COR-L47 (cell line): ENCODE data around the gene SFI1.
"Not testable (repeated sequence)": the region's sequence is repeated elsewhere in the genome, so short reads cannot be mapped to it uniquely, and the experiment has no call there.

Experiments used
- DNase-seq: peaks from one replicate; lab custom pipeline; 2025; lab: John Stamatoyannopoulos, UW

Gene SFI1, protein sequence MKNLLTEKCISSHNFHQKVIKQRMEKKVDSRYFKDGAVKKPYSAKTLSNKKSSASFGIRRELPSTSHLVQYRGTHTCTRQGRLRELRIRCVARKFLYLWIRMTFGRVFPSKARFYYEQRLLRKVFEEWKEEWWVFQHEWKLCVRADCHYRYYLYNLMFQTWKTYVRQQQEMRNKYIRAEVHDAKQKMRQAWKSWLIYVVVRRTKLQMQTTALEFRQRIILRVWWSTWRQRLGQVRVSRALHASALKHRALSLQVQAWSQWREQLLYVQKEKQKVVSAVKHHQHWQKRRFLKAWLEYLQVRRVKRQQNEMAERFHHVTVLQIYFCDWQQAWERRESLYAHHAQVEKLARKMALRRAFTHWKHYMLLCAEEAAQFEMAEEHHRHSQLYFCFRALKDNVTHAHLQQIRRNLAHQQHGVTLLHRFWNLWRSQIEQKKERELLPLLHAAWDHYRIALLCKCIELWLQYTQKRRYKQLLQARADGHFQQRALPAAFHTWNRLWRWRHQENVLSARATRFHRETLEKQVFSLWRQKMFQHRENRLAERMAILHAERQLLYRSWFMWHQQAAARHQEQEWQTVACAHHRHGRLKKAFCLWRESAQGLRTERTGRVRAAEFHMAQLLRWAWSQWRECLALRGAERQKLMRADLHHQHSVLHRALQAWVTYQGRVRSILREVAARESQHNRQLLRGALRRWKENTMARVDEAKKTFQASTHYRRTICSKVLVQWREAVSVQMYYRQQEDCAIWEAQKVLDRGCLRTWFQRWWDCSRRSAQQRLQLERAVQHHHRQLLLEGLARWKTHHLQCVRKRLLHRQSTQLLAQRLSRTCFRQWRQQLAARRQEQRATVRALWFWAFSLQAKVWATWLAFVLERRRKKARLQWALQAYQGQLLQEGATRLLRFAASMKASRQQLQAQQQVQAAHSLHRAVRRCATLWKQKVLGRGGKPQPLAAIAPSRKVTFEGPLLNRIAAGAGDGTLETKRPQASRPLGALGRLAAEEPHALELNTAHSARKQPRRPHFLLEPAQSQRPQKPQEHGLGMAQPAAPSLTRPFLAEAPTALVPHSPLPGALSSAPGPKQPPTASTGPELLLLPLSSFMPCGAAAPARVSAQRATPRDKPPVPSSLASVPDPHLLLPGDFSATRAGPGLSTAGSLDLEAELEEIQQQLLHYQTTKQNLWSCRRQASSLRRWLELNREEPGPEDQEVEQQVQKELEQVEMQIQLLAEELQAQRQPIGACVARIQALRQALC

DNA sequence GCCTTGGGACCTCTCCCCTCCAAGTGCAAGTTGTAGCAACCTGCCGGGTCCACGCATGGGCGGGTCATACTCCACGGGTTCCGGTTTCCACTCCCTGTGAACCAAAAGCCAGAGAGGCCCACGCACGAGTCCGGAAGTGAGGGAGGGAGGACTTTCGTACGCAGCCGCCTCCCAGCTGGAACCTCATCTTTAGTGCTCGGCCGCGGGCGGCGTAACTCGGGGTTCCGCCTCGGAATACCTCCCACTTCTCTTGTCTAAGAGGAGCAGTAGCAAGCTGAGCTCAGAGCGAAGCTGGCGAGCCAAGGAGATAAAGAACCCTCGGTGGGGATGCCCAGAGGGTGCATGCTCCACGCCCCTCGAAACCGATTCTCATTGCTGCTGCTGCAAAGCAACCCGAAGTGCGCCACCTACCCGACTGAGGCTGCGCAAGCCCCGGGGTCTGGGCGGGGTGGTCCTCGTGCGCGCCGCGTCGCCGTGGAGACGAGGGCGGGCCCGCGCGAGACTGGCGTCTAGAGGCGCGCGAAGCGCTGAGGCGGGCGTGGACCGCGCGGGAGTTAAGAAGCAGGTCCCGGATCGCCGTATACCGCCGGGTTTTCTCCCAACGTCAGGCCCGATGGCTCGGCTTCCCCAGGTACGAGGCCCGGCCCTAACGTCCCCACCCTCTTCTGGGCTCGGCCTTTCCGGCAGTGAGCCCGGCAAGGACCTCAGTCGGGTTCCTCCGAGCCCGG is at the start of gene SFI1:
Gene SFI1, plus strand, starts transcription at position 530 of the 728 bp plus-strand sequence. CDS start 11,749 bp downstream, outside the sequence.
- DNase-seq: peak; percentile 89

DNA sequence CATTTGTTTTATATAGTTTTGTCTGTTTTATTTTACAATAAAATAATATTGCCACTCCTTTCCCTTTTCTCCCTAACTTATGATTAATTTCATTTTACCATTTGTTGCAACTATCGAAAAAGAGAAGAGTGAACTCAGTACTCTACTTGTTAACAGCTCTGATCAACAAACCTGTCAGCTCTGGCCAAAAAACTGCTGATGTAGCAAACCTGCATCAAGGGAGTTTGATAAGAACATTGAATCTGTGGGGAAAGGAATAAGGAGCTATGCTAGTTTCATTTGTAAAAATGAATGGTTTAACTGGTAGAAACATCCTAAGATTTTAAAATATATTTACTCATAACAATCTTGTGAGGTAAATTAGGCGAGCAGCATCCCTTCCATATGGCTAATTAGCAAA is 49.6 kb upstream of the SFI1 start:
- no peak for DNase-seq

DNA sequence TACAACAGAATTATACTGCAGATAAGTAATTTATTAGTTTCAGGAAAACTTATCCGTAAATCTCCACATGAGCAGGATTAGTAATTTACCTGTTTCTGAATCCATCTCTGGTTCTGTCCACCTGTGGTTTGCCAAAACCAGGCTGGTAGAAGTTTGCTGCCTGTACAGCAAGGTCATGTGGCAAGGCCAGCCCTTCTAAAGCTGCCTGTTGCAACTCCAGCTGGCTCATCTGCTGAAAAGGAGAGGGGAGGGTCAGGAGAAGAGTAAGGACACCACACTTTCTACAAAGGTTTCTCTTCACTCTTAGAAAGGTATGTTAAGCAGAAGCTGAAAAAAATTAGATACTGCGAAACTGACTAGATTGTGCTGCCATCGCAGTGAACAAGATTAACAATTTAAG is 49.0 kb upstream of the SFI1 start:
- DNase-seq: no peak

DNA sequence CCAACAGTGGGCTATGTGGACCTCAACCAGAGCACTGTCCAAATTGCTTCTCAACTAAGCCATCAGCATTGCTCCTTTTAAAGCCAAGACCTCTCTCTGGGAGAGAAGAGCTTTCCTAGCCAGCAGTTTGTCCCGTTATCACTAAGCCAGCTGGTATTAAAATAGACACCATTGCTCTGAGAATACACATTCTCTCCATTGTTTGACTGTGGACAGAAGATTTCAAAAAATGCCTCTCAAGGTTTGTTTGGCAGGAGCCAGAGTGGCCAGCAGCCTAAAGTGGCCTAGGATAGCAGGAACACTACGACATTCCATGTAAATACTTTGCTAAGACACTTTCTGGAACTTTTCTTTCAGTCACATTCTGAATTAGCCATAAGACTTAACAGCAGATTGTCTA is 48.0 kb upstream of the SFI1 start:
- DNase-seq: no peak

DNA sequence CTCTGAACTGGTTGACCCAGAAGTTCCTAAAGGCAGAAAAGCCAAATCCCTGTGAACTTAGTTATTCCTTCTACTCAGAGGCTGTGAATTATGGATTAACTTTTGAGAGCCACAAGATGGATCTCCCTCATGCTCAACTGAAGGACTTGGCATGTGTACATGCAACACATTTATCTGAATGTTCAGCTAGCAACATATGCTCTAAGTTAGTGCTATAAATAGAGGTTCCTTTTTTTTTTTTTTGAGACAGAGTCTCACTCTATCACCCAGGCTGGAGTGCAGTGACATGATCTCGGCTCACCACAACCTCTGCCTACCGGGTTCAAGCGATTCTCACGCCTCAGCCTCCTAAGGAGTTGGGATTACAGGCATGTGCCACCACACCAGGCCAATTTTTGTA is 46.8 kb upstream of the SFI1 start:
- no peak for DNase-seq

DNA sequence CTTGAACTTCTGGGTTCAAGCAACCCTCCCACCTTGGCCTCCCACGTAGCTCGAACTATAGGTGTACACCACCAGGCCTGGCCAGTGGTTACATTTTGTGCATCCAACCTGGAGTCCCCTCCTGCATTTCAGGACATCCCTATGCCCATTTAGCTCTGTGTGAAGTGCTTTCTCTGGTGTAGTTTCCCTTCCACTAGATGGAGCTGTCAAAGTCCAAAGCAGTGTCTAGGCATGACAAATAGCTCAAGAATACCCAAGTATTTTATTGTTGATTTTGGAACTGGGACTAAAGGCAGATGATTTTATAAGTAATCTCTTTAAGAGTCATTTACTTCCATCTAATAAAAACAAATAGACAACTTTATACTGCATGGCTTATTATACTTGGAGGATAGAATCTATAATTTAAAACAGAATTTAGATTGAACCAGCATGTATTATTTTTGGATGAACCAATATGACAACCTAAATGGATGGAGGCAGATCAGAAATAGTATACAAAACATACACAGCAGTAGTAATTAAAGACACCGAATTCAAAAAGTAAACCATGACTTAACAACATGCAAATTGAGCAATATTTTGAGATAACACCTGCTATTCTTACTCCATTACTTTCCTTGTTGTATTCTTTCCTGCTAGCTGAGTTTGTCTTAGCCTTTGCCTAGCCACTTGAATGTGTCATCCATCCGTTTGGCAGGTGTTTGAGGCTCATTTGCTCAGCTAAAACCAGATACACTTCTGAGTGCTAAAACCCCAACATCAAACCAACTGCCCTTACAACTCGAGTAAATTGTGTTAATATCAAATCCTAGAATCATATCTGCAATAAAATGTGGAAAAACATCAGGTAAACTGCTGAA is 44.4 kb upstream of the SFI1 start:
- DNase-seq: peak; percentile 2

DNA sequence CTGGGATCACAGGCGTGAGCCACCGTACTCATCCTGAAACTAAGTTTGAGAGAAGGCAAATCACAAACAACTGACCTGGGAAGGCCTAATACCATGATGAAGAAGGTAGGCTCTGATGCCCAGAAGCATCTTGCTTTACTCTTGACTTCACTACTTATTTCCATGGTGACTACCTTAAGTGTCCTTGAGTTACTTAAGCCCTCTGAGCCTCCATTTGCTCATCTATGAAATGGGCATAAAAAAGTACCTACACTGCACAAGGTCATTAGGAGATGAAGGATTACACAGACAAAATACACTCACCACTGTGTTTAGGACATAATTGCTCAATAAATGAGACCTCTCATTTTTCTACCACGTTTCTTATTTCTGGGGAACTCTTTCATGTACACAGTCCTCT is 34.6 kb upstream of the SFI1 start:
- DNase-seq: no peak

DNA sequence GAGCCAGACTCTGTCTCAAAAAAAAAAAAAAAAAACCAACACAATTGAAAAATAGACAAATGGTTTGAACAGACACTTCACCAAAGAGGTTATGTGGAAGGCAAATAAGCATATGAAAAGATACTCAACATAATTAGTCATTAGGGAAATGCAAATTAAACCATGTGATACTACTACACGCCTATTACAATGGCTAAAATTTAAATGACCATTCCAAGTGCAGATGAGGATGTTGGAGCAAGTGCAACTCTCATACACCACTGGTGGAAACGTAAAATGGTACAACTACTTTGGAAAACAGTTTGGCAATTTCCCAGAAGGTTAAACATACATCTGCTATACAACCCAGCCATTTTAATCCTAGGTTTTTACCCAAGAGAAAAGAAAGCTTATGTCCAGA is 31.0 kb upstream of the SFI1 start:
- no peak for DNase-seq

DNA sequence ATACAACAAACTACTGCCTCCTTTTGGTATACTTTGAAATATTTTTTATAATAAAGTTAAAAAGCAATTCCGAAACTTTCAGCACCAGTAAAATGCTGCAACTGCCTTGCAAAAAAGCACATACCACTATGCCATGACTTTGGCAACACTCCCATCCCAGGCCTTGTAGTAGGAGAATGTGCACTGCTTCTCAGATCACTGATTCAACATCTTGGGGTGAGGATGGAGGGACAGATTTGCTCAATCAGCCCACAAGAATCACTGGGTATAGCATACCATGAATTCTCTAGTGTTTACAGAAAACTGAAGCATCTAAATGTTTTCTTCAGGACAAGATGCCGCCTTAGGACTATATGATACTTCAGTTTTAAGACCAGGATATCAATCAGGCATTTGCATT is 21.6 kb upstream of the SFI1 start:
- no peak for DNase-seq

DNA sequence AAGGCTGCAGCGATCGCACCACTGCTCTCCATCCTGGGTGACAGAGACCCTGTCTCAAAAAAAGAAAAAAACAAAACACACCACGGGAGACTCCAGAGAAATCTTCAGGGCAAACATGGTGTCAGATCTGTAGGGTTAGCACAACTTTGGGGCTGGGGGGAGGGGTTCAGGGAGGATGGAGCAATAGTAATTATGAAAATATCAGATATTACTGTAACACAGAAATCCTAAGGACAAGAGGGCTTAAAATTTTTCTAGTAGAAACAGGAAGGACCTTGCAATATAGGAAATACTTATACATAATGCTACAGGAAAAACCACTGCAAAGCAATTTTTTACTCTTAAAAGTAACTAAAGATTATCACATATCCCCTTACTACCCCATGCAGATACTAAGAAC is 20.5 kb upstream of the SFI1 start:
- DNase-seq: no peak

DNA sequence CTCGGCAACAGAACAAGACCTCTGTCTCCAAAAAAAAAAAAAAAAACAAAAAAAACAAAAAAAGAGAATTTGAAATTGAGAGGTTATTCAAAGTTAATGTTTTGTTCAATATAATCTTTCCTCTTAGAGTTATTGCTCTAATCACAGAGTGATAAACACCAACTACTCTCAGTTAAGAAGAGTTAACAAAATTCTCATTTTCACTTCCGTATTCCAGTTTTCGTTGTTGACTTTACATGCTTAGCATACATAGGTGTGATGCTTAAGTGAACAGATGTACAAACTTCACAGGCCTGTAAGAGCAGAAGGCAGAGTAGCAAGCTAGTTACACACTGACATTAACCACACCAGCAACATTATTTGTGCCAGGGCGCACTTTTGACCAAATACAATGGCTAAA is 19.0 kb upstream of the SFI1 start:
- DNase-seq: no peak

DNA sequence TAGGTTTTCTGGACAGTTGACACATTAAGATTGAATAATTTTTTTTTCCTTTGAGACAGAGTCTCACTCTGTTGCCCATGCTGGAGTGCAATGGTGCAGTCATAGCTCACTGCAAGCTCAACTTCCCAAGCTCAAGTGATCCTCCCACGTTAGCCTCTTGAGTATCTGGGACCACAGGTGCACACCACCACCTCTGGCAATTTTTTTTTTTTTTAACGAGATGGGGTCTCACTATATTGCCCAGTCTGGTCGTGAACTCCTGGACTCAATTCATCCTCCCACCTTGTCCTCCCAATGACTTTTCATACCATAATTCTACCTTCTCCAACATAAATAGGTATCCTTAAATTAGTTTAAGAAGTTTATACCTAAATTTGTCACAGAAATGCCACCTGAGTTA is 15.2 kb upstream of the SFI1 start:
- no peak for DNase-seq

DNA sequence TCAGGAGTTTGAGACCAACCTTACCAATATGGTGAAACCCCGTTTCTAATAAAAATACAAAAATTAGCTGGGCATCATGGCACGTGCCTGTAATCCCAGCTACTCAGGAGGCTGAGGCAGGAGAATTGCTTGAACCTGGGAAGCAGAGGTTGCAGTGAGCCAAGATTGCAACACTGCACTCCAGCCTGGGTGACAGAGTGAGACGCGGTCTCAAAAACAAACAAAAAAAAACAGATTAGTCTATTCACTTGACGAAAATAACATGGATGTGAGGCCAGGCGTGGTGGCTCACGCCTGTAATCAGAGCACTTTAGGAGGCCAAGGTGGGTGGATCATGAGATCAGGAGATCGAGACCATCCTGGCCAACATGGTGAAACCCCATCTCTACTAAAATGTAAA is 13.9 kb upstream of the SFI1 start:
- not testable (repeated sequence) for DNase-seq

DNA sequence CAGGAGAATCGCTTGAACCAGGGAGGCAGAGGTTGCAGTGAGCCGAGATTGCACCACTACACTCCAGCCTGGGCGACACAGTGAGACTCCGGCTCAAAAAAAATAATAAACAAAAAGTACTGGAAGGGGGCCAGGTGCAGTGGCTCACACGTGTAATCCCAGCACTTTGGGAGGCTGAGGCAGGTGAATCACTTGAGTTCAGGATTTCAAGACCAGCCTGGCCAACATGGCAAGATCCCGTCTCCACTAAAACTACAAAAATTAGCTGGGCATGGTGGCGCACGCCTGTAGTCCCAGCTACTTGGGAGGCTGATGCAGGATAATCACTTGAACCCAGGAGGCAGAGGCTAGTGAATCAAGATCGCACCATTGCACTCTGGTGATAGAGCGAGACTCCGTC is 10.0 kb upstream of the SFI1 start:
- not testable (repeated sequence) for DNase-seq

DNA sequence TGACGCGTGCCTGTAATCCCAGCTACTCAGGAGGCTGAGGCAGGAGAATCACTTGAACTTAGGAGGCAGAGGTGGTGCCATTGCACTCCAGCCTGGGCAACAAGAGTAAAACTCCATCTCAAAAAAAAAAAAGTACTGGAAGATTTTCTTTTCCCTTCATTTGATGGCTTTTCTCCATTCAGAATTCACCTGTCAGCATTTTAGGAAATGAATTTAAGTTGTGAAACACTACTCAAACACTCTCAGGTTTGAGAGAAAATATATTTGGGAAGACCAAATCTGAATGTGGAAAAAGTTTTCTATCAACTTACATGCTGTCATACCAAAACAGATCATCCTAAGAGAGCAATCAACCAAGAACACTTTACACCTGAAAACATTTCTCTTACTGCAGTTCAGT is 9.4 kb upstream of the SFI1 start:
- DNase-seq: no peak

DNA sequence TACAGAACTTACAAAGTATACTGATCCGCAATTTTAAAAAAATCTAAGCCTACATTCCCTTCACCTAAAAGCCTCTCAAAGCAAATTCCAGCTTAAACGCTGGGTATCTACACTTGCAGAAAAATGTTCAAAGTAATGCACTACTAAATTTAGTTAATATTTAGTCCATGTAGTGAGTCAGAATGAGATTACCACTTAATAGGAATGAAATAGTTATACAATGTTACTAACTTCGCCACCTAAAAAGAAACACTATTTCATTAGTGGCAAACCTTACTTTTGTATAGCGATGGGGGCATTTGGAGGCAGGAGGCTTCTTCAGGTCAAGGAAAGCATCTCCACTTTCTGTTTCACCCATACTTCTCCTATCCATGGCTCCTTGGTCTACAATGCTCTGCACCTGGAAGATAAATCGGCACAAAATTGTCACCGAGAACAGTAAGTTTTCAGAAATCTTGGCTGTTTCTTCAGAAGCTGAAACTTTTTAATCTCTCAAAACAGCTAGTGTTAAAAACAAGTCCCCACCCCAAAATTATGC is 7.9 kb upstream of the SFI1 start:
- no peak for DNase-seq

DNA sequence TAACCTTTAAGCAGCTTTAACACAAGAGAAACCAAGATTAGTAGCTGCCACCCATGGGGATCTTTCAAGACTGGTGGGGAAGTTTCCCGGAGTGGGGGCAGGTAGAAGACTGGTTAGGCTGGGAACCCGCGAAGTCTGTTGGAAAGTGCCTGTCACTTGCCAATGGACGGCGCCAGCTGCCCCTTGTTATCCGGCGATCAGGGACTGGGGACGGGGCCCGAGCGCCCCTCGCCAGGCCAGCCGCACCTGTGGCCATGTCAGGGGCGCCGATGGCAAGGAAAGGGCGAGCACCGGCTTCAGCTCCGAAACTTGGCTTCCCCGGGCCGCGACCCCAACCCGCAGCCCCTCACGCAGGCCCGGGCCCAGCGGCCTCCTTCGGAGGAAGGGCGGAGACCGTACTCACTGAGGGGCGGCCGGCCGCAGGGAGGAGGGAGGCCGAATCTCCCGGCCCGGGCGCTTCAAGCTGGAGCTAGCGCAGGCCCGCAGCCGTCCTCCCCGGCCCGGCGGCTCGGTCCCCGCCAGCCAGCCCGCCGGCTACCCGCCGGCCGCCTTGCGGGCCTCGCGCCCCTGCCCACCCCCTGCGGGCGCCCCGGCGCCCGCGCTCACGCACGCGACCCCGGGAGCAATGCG is 7.2 kb upstream of the SFI1 start:
- DNase-seq: no peak

DNA sequence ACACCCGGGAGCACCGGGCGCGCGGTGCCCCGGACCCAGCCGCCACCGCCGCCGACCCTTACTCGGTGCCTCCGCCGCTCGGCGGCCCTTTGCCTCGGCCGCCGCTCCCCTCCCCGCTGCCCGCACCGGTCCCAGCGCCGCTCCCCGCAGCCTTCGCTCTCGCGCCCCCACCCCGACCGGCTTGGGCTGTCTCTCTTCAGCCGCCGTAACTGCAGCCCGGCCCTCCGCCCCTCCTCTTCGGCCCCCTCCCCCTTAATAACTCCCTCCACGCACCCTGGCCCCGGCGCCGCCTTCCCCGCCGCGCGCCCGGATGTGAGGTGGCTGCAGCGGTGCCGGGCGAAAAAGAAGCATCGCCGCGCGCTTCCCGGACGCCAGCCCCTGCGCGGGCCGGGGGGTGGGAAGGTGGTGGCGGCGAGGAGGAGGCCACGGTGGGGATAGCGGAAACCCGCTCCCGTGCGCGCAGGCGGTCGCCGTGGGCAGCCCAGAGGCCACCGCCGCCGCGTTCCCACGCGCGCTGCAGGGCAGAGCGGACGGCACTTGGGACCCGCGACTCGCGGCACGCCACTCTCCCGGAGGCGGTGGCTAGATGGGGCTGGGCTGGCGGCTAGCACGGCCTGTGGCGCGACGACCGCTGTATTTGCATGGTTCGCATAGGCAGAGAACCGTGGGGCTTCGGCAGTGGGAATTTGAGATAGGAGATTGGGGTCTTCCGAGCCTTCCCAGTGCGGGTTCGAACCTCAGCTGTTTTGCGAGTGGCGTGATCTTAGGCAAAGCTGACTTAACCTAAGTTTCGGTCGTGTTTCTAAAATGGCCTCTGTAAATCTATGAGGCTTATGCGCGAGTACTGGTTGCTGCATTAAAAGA is 6.5 kb upstream of the SFI1 start, which contains the start of gene EIF4ENIF1:
Gene EIF4ENIF1, minus strand, starts transcription at position 211 of the 864 bp plus-strand sequence. CDS start 1,124 bp downstream, outside the sequence.
- peak; percentile 79 for DNase-seq

DNA sequence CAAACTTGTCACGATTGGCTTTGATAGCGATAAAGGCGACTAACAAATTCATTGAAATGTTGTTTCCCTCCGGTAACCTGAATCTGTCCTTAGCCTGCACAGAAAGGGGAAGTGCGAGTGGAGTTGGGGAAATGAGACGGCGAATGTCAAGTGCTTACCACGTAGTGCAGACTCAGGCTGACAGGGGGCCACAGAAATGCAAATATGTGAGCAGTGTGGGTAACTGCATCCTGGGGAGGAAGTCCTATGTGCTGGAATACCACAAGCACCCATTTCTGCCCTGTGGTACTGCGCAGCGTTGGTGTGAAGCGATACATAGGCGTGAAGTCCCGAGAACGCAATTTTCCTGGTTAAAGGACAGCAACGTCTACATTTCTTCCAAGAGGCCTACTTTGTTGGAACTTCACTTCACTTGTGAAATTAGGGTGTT is 5.8 kb upstream of the SFI1 start:
- peak; percentile 29 for DNase-seq
